ENCODE measurements around the gene SLC9A3. TPM values are rescaled to one million over a fixed set of nuclear protein-coding genes. Genes with fewer than 3 reads are reported as not detected.

Gene SLC9A3
- total RNA-seq, 4 donors from 2014 or later = 0.29 to 3.9 (median 2.6) TPM

DNA sequence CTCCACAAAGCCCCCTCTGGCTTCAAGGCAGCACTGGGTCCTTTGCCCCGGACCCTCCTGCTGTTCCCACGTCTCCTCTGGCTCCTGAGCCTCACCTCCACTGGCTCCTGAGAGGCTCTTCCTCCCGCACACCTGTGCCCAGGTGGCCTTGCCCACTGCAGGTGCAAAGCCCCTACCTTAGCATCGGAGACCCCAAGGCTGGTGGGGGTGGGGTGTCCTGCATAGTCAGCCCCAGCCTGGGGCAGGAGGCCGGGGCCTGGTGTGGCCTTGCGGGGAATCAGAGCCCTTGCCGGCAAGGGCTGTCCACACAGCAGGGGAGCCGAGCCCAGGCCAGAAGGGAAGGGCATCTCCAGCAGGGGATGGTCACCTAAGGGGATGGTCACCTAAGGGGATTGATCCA is 46.6 kb upstream of the SLC9A3 start:
- Histone ChIP-seq H3K27ac (no peak overlapping the region), H3K4me1 (no peaks in the 10 kb centered on the region), H3K27me3 (peaks cover 0 to 1% of the 10 kb centered on the region in 2 donors), H3K36me3 (no peaks in the 10 kb centered on the region), H3K4me3 (no peak overlapping the region), H3K9me3 (no peaks in the 10 kb centered on the region)
- TF ChIP-seq, protein P1, sequence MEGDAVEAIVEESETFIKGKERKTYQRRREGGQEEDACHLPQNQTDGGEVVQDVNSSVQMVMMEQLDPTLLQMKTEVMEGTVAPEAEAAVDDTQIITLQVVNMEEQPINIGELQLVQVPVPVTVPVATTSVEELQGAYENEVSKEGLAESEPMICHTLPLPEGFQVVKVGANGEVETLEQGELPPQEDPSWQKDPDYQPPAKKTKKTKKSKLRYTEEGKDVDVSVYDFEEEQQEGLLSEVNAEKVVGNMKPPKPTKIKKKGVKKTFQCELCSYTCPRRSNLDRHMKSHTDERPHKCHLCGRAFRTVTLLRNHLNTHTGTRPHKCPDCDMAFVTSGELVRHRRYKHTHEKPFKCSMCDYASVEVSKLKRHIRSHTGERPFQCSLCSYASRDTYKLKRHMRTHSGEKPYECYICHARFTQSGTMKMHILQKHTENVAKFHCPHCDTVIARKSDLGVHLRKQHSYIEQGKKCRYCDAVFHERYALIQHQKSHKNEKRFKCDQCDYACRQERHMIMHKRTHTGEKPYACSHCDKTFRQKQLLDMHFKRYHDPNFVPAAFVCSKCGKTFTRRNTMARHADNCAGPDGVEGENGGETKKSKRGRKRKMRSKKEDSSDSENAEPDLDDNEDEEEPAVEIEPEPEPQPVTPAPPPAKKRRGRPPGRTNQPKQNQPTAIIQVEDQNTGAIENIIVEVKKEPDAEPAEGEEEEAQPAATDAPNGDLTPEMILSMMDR (IDR thresholded peaks at IDR 0.05) = no peak
- no peak for TF ChIP-seq POLR2A (IDR thresholded peaks at IDR 0.05)
- intact Hi-C loops (cut with DNase I; ENCODE audit: low total_unique reads) = no loop called here
- DNase-seq = no peak

DNA sequence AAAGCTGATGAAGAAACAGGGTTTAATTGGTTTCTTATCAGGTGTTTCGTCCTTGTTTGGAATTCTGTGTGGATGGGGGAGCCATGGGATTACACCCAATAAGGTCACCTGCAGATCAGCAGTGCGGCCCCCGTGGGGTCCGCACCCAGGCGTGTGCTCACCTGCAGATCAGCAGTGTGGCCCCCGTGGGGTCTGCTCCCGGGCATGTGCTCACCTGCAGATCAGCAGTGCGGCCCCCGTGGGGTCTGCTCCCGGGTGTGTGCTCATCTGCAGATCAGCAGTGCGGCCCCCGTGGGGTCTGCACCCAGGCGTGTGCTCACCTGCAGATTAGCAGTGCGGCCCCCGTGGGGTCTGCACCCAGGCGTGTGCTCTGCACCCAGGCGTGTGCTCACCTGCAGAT is 46.2 kb upstream of the SLC9A3 start:
- H3K36me3 ChIP-seq = no peaks in the 10 kb centered on the region
- H3K27ac ChIP-seq = no peak overlapping the region
- H3K4me3 ChIP-seq = no peak overlapping the region
- no peak for DNase-seq
- intact Hi-C loops (cut with DNase I; ENCODE audit: low total_unique reads) = no loop called here
- TF ChIP-seq, protein P1 (IDR thresholded peaks at IDR 0.05) = no peak
- TF ChIP-seq POLR2A (IDR thresholded peaks at IDR 0.05) = no peak
- peaks cover 0 to 4% of the 10 kb centered on the region in 2 donors for H3K27me3 ChIP-seq
- no peaks in the 10 kb centered on the region for H3K9me3 ChIP-seq
- no peaks in the 10 kb centered on the region for H3K4me1 ChIP-seq

DNA sequence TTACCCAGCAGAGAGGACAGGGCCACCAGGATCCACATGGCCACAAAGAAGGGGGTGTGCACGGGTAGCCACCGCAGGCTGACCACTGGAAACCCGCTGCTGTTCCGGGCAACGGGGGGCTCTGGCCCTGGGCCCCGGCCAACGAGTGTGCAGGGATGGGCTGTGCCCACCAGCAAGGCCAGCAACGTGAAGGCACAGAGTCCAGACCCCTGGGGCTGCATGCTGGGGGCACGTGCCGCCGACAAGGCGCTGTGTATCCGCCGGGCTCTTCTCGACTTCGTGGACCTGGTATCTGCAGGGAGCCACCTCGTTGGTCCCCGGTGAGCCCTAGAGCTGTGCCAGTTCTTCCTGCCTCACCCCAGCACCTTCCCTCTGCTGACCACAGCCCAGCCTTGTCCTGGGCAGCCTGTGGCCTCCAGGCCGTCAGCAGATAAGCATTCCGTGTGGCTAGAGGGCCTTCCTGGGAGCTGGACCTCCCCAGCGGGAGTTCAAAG is 45.7 kb upstream of the SLC9A3 start:
- DNase-seq = no peak
- Histone ChIP-seq H3K4me3 (no peak overlapping the region), H3K36me3 (no peaks in the 10 kb centered on the region), H3K9me3 (no peaks in the 10 kb centered on the region), H3K4me1 (no peaks in the 10 kb centered on the region), H3K27me3 (peaks cover 0 to 4% of the 10 kb centered on the region in 2 donors), H3K27ac (no peak overlapping the region)
- TF ChIP-seq, protein P1 (IDR thresholded peaks at IDR 0.05) = no peak
- no peak for TF ChIP-seq POLR2A (IDR thresholded peaks at IDR 0.05)
- intact Hi-C loops (cut with DNase I; ENCODE audit: low total_unique reads) = no loop called here

DNA sequence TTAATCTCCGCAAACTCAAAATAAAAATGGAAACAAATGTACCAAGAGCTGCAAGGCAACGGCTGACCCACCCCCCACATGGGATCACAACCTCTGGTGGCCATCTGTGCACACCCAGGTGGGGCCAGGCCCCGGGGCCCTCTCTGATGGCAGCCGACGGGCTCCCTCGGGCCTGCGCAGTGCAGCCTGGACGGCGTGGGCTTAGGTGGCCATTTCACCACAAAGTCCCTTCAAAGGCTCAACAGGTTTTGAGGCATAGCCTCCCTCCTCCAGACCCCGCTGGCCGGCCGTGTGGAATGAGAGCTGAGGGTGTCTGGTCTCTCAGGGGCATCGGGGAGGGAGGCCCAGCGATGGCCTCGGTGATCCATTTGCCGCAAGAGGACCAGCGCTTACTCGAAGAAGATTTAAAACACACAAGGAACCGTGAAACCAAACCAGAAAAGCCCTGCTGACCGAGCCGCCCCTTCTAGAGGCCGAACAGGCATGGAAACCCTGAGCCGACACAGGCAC is 45.2 kb upstream of the SLC9A3 start:
- DNase-seq = no peak
- H3K27me3 ChIP-seq = peaks cover 0 to 4% of the 10 kb centered on the region in 2 donors
- H3K27ac ChIP-seq = no peak overlapping the region
- no peak for TF ChIP-seq POLR2A (IDR thresholded peaks at IDR 0.05)
- TF ChIP-seq, protein P1 (IDR thresholded peaks at IDR 0.05) = no peak
- no peaks in the 10 kb centered on the region for H3K36me3 ChIP-seq
- no peak overlapping the region for H3K4me3 ChIP-seq
- intact Hi-C loops (cut with DNase I; ENCODE audit: low total_unique reads) = no loop called here
- no peaks in the 10 kb centered on the region for H3K9me3 ChIP-seq
- H3K4me1 ChIP-seq = no peaks in the 10 kb centered on the region

DNA sequence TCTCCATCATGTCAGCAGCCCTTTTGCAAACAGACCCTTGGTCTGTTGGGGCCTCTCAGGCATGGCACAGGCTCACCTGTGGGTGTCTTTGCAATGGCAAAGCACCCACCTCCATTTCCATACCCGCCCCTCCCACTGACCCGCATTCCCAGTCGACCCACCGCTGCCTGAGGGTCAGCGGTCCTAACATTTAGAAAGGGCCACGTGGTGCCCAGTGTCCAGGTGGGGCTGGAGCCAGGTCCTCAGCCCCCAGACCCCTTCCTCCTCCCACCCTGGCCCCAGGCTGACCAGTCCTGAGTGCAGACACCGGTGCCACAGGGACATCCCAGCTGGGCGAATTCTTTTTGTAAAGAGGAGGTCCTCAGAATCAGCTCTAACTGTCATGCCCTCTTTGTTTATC is 44.6 kb upstream of the SLC9A3 start:
- no peak for DNase-seq
- Histone ChIP-seq H3K9me3 (no peaks in the 10 kb centered on the region), H3K27ac (no peak overlapping the region), H3K4me1 (no peaks in the 10 kb centered on the region), H3K27me3 (peaks cover 0 to 4% of the 10 kb centered on the region in 2 donors), H3K4me3 (no peak overlapping the region), H3K36me3 (no peaks in the 10 kb centered on the region)
- TF ChIP-seq, protein P1 (IDR thresholded peaks at IDR 0.05) = no peak
- no peak for TF ChIP-seq POLR2A (IDR thresholded peaks at IDR 0.05)
- intact Hi-C loops (cut with DNase I; ENCODE audit: low total_unique reads) = no loop called here

Data from uterus (tissue), 4 donors.